ENCODE measurements around the gene RPL32.

GRCh38 chr3:12810961-12811360 lies 30.4 kb downstream of the RPL32 start:
- TF ChIP-seq, protein P1, sequence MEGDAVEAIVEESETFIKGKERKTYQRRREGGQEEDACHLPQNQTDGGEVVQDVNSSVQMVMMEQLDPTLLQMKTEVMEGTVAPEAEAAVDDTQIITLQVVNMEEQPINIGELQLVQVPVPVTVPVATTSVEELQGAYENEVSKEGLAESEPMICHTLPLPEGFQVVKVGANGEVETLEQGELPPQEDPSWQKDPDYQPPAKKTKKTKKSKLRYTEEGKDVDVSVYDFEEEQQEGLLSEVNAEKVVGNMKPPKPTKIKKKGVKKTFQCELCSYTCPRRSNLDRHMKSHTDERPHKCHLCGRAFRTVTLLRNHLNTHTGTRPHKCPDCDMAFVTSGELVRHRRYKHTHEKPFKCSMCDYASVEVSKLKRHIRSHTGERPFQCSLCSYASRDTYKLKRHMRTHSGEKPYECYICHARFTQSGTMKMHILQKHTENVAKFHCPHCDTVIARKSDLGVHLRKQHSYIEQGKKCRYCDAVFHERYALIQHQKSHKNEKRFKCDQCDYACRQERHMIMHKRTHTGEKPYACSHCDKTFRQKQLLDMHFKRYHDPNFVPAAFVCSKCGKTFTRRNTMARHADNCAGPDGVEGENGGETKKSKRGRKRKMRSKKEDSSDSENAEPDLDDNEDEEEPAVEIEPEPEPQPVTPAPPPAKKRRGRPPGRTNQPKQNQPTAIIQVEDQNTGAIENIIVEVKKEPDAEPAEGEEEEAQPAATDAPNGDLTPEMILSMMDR (IDR thresholded peaks at IDR 0.05) = no peak
- TF ChIP-seq POLR2A (IDR thresholded peaks at IDR 0.05) = no peak

Measured in adrenal gland (tissue), 5 donors.